Keratinocyte (primary cell): ENCODE results near the gene NGLY1.

Experiments used
- EZH2 ChIP-seq: IDR thresholded peaks from one replicate; pipeline ENCODE4 v1.6.1; 2012; ENCODE audit warnings: inconsistent platforms, mild to moderate bottlenecking, low read length, moderate library complexity
- TF ChIP-seq, protein P1 (sequence below), 3 experiments: IDR thresholded peaks in 1 of 3; conservative IDR thresholded peaks in 1 of 3; optimal IDR thresholded peaks in 1 of 3; 2 replicates in 2 of 3; 3 replicates in 1 of 3; pipeline versions ENCODE3 to v1.5.1; 2011; ENCODE audit warnings: low read length in 3 of 3, mild to moderate bottlenecking in 3 of 3, moderate library complexity in 2 of 3, control low read depth in 1 of 3, inconsistent platforms in 1 of 3; ENCODE audit not compliant: insufficient read depth in 2 of 3; ENCODE audit errors: extremely low read depth in 1 of 3

DNA sequence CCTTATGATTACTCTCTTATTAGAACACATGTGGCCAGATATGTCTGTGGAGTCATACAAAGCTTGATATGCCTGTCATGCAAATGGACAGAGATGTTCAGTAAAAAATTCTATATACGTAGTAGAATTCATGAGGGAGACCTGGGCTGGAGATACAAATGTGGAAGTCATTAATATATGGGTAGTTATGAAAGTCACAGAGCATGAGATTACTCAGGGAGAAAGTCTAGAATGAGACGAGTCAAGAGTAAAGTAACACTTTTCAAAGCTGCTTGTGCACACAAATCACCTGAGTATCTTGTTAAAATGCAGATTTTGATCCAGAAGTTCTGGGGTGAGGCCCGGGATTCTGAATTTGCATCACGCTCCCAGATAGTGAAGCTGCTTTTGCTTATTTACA is 35.1 kb upstream of the NGLY1 start:
- TF ChIP-seq, protein P1, sequence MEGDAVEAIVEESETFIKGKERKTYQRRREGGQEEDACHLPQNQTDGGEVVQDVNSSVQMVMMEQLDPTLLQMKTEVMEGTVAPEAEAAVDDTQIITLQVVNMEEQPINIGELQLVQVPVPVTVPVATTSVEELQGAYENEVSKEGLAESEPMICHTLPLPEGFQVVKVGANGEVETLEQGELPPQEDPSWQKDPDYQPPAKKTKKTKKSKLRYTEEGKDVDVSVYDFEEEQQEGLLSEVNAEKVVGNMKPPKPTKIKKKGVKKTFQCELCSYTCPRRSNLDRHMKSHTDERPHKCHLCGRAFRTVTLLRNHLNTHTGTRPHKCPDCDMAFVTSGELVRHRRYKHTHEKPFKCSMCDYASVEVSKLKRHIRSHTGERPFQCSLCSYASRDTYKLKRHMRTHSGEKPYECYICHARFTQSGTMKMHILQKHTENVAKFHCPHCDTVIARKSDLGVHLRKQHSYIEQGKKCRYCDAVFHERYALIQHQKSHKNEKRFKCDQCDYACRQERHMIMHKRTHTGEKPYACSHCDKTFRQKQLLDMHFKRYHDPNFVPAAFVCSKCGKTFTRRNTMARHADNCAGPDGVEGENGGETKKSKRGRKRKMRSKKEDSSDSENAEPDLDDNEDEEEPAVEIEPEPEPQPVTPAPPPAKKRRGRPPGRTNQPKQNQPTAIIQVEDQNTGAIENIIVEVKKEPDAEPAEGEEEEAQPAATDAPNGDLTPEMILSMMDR (optimal IDR thresholded peaks at IDR 0.05 in 1 of 3, IDR thresholded peaks at IDR 0.05 in 1 of 3, conservative IDR thresholded peaks at IDR 0.05 in 1 of 3; ENCODE audit: extremely low read depth in 1 of 3, insufficient read depth in 2 of 3, low read length in 3 of 3): no peak
- TF ChIP-seq EZH2: no peak
